Glomerular visceral epithelial cell (primary cell): ENCODE data around the gene PNLIPRP2.

Experiments used
- DNase-seq: peaks from one replicate; pipeline ENCODE4 v3.0.0-alpha.2; 2016; ENCODE audit errors: extremely low spot score

PNLIPRP2 gene

GRCh38 chr10:116654816-116655215, 34.1 kb downstream of the PNLIPRP2 start:
- DNase-seq = no peak

- DNase-seq = no peak
These were observed 34.8 kb downstream of the PNLIPRP2 start for GRCh38 chr10:116655568-116655967.

GRCh38 chr10:116656044-116656443, 35.3 kb downstream of the PNLIPRP2 start:
- DNase-seq = no peak

GRCh38 chr10:116657863-116658551, 37.3 kb downstream of the PNLIPRP2 start:
- DNase-seq = no peak

- DNase-seq = no peak
These were observed 38.4 kb downstream of the PNLIPRP2 start for GRCh38 chr10:116659049-116659670.

GRCh38 chr10:116660860-116661259, 40.1 kb downstream of the PNLIPRP2 start:
- DNase-seq = no peak

GRCh38 chr10:116663342-116663741, 42.6 kb downstream of the PNLIPRP2 start:
- DNase-seq = no peak

- DNase-seq = no peak
These were observed 43.9 kb downstream of the PNLIPRP2 start for GRCh38 chr10:116664631-116665030.

GRCh38 chr10:116665541-116666125, 44.9 kb downstream of the PNLIPRP2 start:
- DNase-seq = no peak

GRCh38 chr10:116667484-116667883, 46.7 kb downstream of the PNLIPRP2 start:
- no peak for DNase-seq

GRCh38 chr10:116668018-116668417, 47.3 kb downstream of the PNLIPRP2 start:
- DNase-seq = no peak

GRCh38 chr10:116668446-116668845, 47.7 kb downstream of the PNLIPRP2 start:
- DNase-seq = no peak

- no peak for DNase-seq
These were observed 48.3 kb downstream of the PNLIPRP2 start for GRCh38 chr10:116669080-116669479.

- DNase-seq = no peak
These were observed 49.3 kb downstream of the PNLIPRP2 start for GRCh38 chr10:116669832-116670644.

GRCh38 chr10:116670706-116671105, 50.0 kb downstream of the PNLIPRP2 start:
- no peak for DNase-seq

GRCh38 chr10:116671274-116671926, 50.6 kb downstream of the PNLIPRP2 start:
- DNase-seq = no peak

- DNase-seq = no peak
These were observed 52.1 kb downstream of the PNLIPRP2 start for GRCh38 chr10:116672891-116673290.

- DNase-seq = no peak
These were observed 53.1 kb downstream of the PNLIPRP2 start for GRCh38 chr10:116673866-116674265.

- DNase-seq = no peak
These were observed 54.2 kb downstream of the PNLIPRP2 start for GRCh38 chr10:116674901-116675423.

- no peak for DNase-seq
These were observed 55.4 kb downstream of the PNLIPRP2 start for GRCh38 chr10:116676118-116676517.

- DNase-seq = no peak
These were observed 55.9 kb downstream of the PNLIPRP2 start for GRCh38 chr10:116676633-116677032.

- no peak for DNase-seq
These were observed 58.6 kb downstream of the PNLIPRP2 start for GRCh38 chr10:116679351-116679750.
